ENCODE measurements around the gene CTRB1. TPM values are rescaled to one million over a fixed set of nuclear protein-coding genes. Genes with fewer than 3 reads are reported as not detected.

CTRB1 gene
- total RNA-seq, 4 donors from 2014 or later = not detected

- Histone ChIP-seq H3K9me3 (no peaks in the 10 kb centered on the region), H3K36me3 (peaks cover 0 to 43% of the 10 kb centered on the region in 2 donors), H3K4me1 (no peaks in the 10 kb centered on the region), H3K27ac (no peak overlapping the region), H3K27me3 (peaks cover 17% of the 10 kb centered on the region), H3K4me3 (no peak overlapping the region)
- ATAC-seq = no peak
- no peak for TF ChIP-seq CTCF (IDR thresholded peaks at IDR 0.05)
- no peak for TF ChIP-seq EP300 (IDR thresholded peaks at IDR 0.05)
- TF ChIP-seq POLR2A (IDR thresholded peaks at IDR 0.05) = no peak
- no peak for TF ChIP-seq POLR2AphosphoS5 (IDR thresholded peaks at IDR 0.05)
- WGBS, 2 donors (ENCODE audit: low coverage in 1 of 2) = no CpG with 5 or more reads among the region's 22 CpGs
Observed at GRCh38 chr16:75226550-75227360, 8.0 kb downstream of the CTRB1 start.

GRCh38 chr16:75227361-75228142, 8.8 kb downstream of the CTRB1 start:
- peaks cover 0 to 51% of the 10 kb centered on the region in 2 donors for H3K36me3 ChIP-seq
- peaks cover 17% of the 10 kb centered on the region for H3K27me3 ChIP-seq
- H3K9me3 ChIP-seq = no peaks in the 10 kb centered on the region
- H3K4me3 ChIP-seq = no peak overlapping the region
- no peak for TF ChIP-seq POLR2AphosphoS5 (IDR thresholded peaks at IDR 0.05)
- no peak for TF ChIP-seq CTCF (IDR thresholded peaks at IDR 0.05)
- no peak for TF ChIP-seq EP300 (IDR thresholded peaks at IDR 0.05)
- no peak for ATAC-seq
- no peaks in the 10 kb centered on the region for H3K4me1 ChIP-seq
- H3K27ac ChIP-seq = no peak overlapping the region
- 25 to 61% methylated on average over 1 to 3 of the region's 18 CpGs for WGBS, 2 donors (ENCODE audit: low coverage in 1 of 2)

- no peak for TF ChIP-seq CTCF (IDR thresholded peaks at IDR 0.05)
- TF ChIP-seq EP300 (IDR thresholded peaks at IDR 0.05) = no peak
- TF ChIP-seq POLR2AphosphoS5 (IDR thresholded peaks at IDR 0.05) = no peak
- H3K4me1 ChIP-seq = peaks cover 0 to 4% (median 0%) of the 10 kb centered on the region in 3 donors
- H3K27me3 ChIP-seq = peaks cover 17% of the 10 kb centered on the region
- no peak overlapping the region for H3K4me3 ChIP-seq
- peaks cover 0 to 59% of the 10 kb centered on the region in 2 donors for H3K36me3 ChIP-seq
- H3K9me3 ChIP-seq = no peaks in the 10 kb centered on the region
- no peak overlapping the region for H3K27ac ChIP-seq
- no peak for ATAC-seq
- 60 to 80% methylated on average over 1 to 2 of the region's 17 CpGs for WGBS, 2 donors (ENCODE audit: low coverage in 1 of 2)
Observed at GRCh38 chr16:75228143-75228976, 9.6 kb downstream of the CTRB1 start.

DNA sequence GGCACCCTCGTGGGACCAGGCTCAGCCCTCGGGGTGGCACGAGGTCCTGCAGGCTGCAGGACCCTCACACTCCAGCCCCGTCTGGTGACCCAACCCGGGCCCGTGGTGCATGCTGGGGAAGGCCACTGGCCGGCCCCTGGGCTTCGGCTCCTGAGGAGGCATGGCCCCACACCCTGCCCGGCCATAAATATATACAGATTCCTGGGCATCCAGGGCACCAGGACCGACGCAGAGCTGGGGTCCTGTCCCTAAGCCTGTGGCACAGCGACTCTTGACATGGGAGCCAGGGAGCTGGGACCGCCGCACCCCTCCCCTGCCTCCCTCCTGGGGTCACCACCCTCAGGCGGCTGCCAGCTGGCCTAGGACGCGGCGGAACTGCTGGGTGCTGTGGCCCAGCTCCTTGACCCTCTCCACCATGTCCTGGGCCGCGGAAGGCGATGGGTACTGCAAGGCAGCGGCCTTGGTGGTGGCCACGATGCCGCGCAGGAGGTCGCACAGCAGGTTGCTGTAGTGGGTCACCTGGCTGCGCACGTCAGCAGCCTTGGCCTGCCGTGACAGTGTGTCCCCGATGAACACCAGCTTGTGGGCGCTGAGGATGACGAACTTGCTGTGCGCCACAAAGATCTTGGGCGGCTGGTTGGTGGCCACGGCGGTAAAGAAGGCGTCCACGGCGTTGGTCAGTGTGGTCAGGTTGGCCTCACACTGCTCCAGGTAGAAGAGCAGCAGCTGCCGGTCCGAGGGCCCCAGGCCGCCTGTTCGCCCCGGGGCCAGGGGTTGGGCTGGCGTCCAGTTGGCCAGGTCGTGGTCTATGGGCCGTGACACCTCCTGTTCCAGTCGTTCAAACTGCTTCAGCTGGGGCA, 10.6 kb downstream of the CTRB1 start:
- H3K27ac ChIP-seq = no peak overlapping the region
- H3K4me1 ChIP-seq = peaks cover 0 to 14% (median 9%) of the 10 kb centered on the region in 3 donors
- TF ChIP-seq EP300 (IDR thresholded peaks at IDR 0.05) (no peak), CTCF (IDR thresholded peaks at IDR 0.05) (no peak), POLR2AphosphoS5 (IDR thresholded peaks at IDR 0.05) (no peak), POLR2A (IDR thresholded peaks at IDR 0.05) (no peak)
- H3K4me3 ChIP-seq = no peak overlapping the region
- H3K36me3 ChIP-seq = peaks cover 0 to 64% of the 10 kb centered on the region in 2 donors
- H3K9me3 ChIP-seq = no peaks in the 10 kb centered on the region
- H3K27me3 ChIP-seq = peaks cover 14% of the 10 kb centered on the region
- no CpG with 5 or more reads among the region's 48 CpGs for WGBS, 2 donors (ENCODE audit: low coverage in 1 of 2)
- no peak for ATAC-seq

All from gastroesophageal sphincter (tissue), 4 donors.